ENCODE results near the gene BPI. TPM values are rescaled to one million over a fixed set of nuclear protein-coding genes. Genes with fewer than 3 reads are reported as not detected.

BPI gene
- polyA plus RNA-seq, 1 of the 3 experiments (the other 2 are of a cell fraction) = not detected

- CTCF ChIA-PET = interaction anchor here (1.0 kb wide), 1 partner anchor 10 kb away, joined by 4 read pairs; no protein-coding TSS in a partner anchor
- H3K4me2 ChIP-seq = no peak within 1 kb of the TSS
Observed at GRCh38 chr20:38346247-38346651, 42.3 kb downstream of the BPI start, which contains the start of gene LBP. Gene LBP (plus strand): TSS chr20:38346482. CDS start chr20:38346517, 35 bp downstream.

More at GRCh38 chr20:38346247-38346651, 42.3 kb downstream of the BPI start, which contains the start of gene LBP:
- Histone ChIP-seq H3K9me2 (no peaks in the 10 kb centered on the region), H2AFZ (ENCODE audit: low read depth) (no peak within 1 kb of the TSS), H3K36me3 (replicated peaks in 1 of 2; ENCODE audit: control insufficient read depth in 1 of 2, insufficient read depth in 2 of 2, low read length in 1 of 2) (no peaks in the 10 kb centered on the region), H3K27me3 (ENCODE audit: insufficient read depth) (peaks cover 7% of the 10 kb centered on the region; the same call in 1 of the 2 replicates), H3K27ac (ENCODE audit: low read depth in 2 of 2, low read length in 1 of 2) (no peak within 1 kb of the TSS), H3K9ac (no peak within 1 kb of the TSS), H3K4me1 (ENCODE audit: control insufficient read depth in 1 of 2, insufficient read depth in 2 of 2, low read depth in 1 of 2, low read length in 1 of 2) (no peaks in the 10 kb centered on the region), H3K4me3 (ENCODE audit: low read depth in 2 of 2, low read length in 1 of 2) (no peak within 1 kb of the TSS), H3K9me3 (no peaks in the 10 kb centered on the region), H3F3A (replicated peaks; ENCODE audit: insufficient read depth) (no peaks in the 10 kb centered on the region), H4K20me1 (ENCODE audit: insufficient read depth) (no peaks in the 10 kb centered on the region), H3K79me2 (ENCODE audit: insufficient read depth) (no peaks in the 10 kb centered on the region)
- no peak for DNase-seq
- TF ChIP-seq FOSL2 (IDR thresholded peaks at IDR 0.05; ENCODE audit: borderline replicate concordance, low read depth) = no peak
- no peak for TF ChIP-seq TCF12 (IDR thresholded peaks at IDR 0.05)
- no peak for TF ChIP-seq JUND (IDR thresholded peaks at IDR 0.05)
- no peak for TF ChIP-seq FOXJ3 (CRISPR knock-in tag; IDR thresholded peaks at IDR 0.05)
- no peak for TF ChIP-seq SIN3A (IDR thresholded peaks at IDR 0.05; ENCODE audit: borderline replicate concordance, low read depth, low read length)
- no peak for TF ChIP-seq USF2 (IDR thresholded peaks at IDR 0.05; ENCODE audit: borderline replicate concordance, low read depth, low read length)
- no peak for TF ChIP-seq RXRA (IDR thresholded peaks at IDR 0.05; ENCODE audit: borderline replicate concordance, low read depth)
- no peak for TF ChIP-seq TAF1 (IDR thresholded peaks at IDR 0.05; ENCODE audit: borderline replicate concordance, low read depth, low read length)
- TF ChIP-seq YY1 (IDR thresholded peaks at IDR 0.05; ENCODE audit: low read depth) = no peak
- TF ChIP-seq MXI1 (IDR thresholded peaks at IDR 0.05; ENCODE audit: low read depth, low read length) = no peak
- TF ChIP-seq RFX5 (IDR thresholded peaks at IDR 0.05; ENCODE audit: low read length) = no peak
- no peak for TF ChIP-seq NRF1 (IDR thresholded peaks at IDR 0.05; ENCODE audit: low read depth, low read length)
- no peak for TF ChIP-seq RCOR1 (IDR thresholded peaks at IDR 0.05; ENCODE audit: low read length)
- no peak for TF ChIP-seq TEAD4 (IDR thresholded peaks at IDR 0.05; ENCODE audit: borderline replicate concordance, insufficient read depth)
- TF ChIP-seq ZBTB33 (IDR thresholded peaks at IDR 0.05; ENCODE audit: borderline replicate concordance, low read depth) = no peak
- TF ChIP-seq GATA2 (CRISPR knock-in tag; IDR thresholded peaks at IDR 0.05) = no peak
- no peak for TF ChIP-seq IRF3 (IDR thresholded peaks at IDR 0.05; ENCODE audit: low read depth, low read length)
- no peak for TF ChIP-seq REST (IDR thresholded peaks at IDR 0.05; ENCODE audit: low read depth, low read length)
- POLR2A ChIA-PET = no interaction called here
- WGBS (ENCODE audit: low lambda C conversion rate) = 49% methylated on average over 4 of the region's 8 CpGs

All from SK-N-SH (cell line).